Measurements from ENCODE around the gene BCL11A.
"Not testable (repeated sequence)": the region's sequence is repeated elsewhere in the genome, so short reads cannot be mapped to it uniquely, and the experiment has no call there.

The BCL11A gene

GRCh38 chr2:60422826-60423483 is 130.5 kb downstream of the BCL11A start:
- peak; percentile 62 for DNase-seq

- DNase-seq, result not testable (repeated sequence)
These were observed 136.2 kb downstream of the BCL11A start for GRCh38 chr2:60417210-60417609.

GRCh38 chr2:60416221-60417008 is 137.0 kb downstream of the BCL11A start:
- DNase-seq, result no peak

GRCh38 chr2:60415814-60416213 is 137.6 kb downstream of the BCL11A start:
- DNase-seq, result no peak

GRCh38 chr2:60414495-60415138 is 138.8 kb downstream of the BCL11A start:
- no peak for DNase-seq

- DNase-seq, result no peak
These were observed 139.7 kb downstream of the BCL11A start for GRCh38 chr2:60413814-60414168.

GRCh38 chr2:60413069-60413813 is 140.2 kb downstream of the BCL11A start:
- peak; percentile 86 for DNase-seq

- peak; percentile 79 for DNase-seq
These were observed 140.8 kb downstream of the BCL11A start for GRCh38 chr2:60412620-60413019.

GRCh38 chr2:60412027-60412426 is 141.4 kb downstream of the BCL11A start:
- no peak for DNase-seq

- no peak for DNase-seq
These were observed 142.2 kb downstream of the BCL11A start for GRCh38 chr2:60411295-60411694.

GRCh38 chr2:60410456-60411146 is 142.9 kb downstream of the BCL11A start:
- DNase-seq, result no peak

GRCh38 chr2:60409531-60409871 is 144.0 kb downstream of the BCL11A start:
- DNase-seq, result no peak

GRCh38 chr2:60408811-60409530 is 144.5 kb downstream of the BCL11A start:
- DNase-seq, result no peak

- DNase-seq, result no peak
These were observed 145.2 kb downstream of the BCL11A start for GRCh38 chr2:60408207-60408606.

- no peak for DNase-seq
These were observed 146.1 kb downstream of the BCL11A start for GRCh38 chr2:60407398-60407797.

GRCh38 chr2:60406192-60406591 is 147.3 kb downstream of the BCL11A start:
- DNase-seq, result no peak

- DNase-seq, result no peak
These were observed 148.1 kb downstream of the BCL11A start for GRCh38 chr2:60405271-60405919.
